ENCODE data around the gene OR8K3.

OR8K3 gene

GRCh38 chr11:56314844-56315243, at the start of gene OR8K3:
Gene OR8K3 (plus strand): TSS chr11:56315144. CDS start chr11:56318307, 3,163 bp downstream.
- H3K27me3 ChIP-seq = no peaks in the 10 kb centered on the region
- H3K9me3 ChIP-seq (replicated peaks in 1 of 11) = no peaks in the 10 kb centered on the region
- no peaks in the 10 kb centered on the region for H3K4me1 ChIP-seq
- no peak within 1 kb of the TSS for H3K4me3 ChIP-seq
- H3K9ac ChIP-seq = no peak within 1 kb of the TSS
- H3K36me3 ChIP-seq = no peaks in the 10 kb centered on the region
- H3K4me2 ChIP-seq = no peak within 1 kb of the TSS
- no peak for TF ChIP-seq Cebpa-rat (IDR thresholded peaks at IDR 0.05)
- no peak within 1 kb of the TSS for H3K27ac ChIP-seq
- H4K20me1 ChIP-seq = no peaks in the 10 kb centered on the region

GRCh38 chr11:56271092-56271491, 43.9 kb upstream of the OR8K3 start:
- no peak overlapping the region for H3K9ac ChIP-seq
- H3K36me3 ChIP-seq = no peaks in the 10 kb centered on the region
- H3K9me3 ChIP-seq (replicated peaks in 1 of 11) = peaks cover 0 to 3% (median 0%) of the 10 kb centered on the region in 11 experiments; a peak in 1 of 22 replicates
- no peak overlapping the region for H3K4me3 ChIP-seq
- H4K20me1 ChIP-seq = no peaks in the 10 kb centered on the region
- no peak overlapping the region for H3K4me2 ChIP-seq
- no peak overlapping the region for H3K27ac ChIP-seq
- no peaks in the 10 kb centered on the region for H3K27me3 ChIP-seq
- no peaks in the 10 kb centered on the region for H3K4me1 ChIP-seq
- no peak for TF ChIP-seq Cebpa-rat (IDR thresholded peaks at IDR 0.05)

- no peak within 1 kb of the TSS for H3K9ac ChIP-seq
- no peaks in the 10 kb centered on the region for H4K20me1 ChIP-seq
- no peak for TF ChIP-seq Cebpa-rat (IDR thresholded peaks at IDR 0.05)
- H3K27ac ChIP-seq = no peak within 1 kb of the TSS
- H3K9me3 ChIP-seq (replicated peaks in 1 of 11) = no peaks in the 10 kb centered on the region
- no peak within 1 kb of the TSS for H3K4me2 ChIP-seq
- no peak within 1 kb of the TSS for H3K4me3 ChIP-seq
- H3K27me3 ChIP-seq = no peaks in the 10 kb centered on the region
- no peaks in the 10 kb centered on the region for H3K4me1 ChIP-seq
- H3K36me3 ChIP-seq = no peaks in the 10 kb centered on the region
Measured at GRCh38 chr11:56273854-56274253, 41.1 kb upstream of the OR8K3 start, which contains the start of gene OR5T1. Gene OR5T1 (plus strand): TSS chr11:56274154. CDS start chr11:56275639, 1,485 bp downstream.

GRCh38 chr11:56292154-56292553, 22.8 kb upstream of the OR8K3 start, which contains the start of gene OR8H1:
Gene OR8H1 (minus strand): TSS chr11:56292254. CDS start chr11:56291062, 1,192 bp downstream.
- H3K9ac ChIP-seq = no peak within 1 kb of the TSS
- TF ChIP-seq Cebpa-rat (IDR thresholded peaks at IDR 0.05) = no peak
- H3K27me3 ChIP-seq = no peaks in the 10 kb centered on the region
- no peaks in the 10 kb centered on the region for H4K20me1 ChIP-seq
- H3K4me3 ChIP-seq = no peak within 1 kb of the TSS
- H3K9me3 ChIP-seq (replicated peaks in 1 of 11) = no peaks in the 10 kb centered on the region
- H3K4me2 ChIP-seq = no peak within 1 kb of the TSS
- no peaks in the 10 kb centered on the region for H3K4me1 ChIP-seq
- no peak within 1 kb of the TSS for H3K27ac ChIP-seq
- H3K36me3 ChIP-seq = no peaks in the 10 kb centered on the region

- no peak for TF ChIP-seq Cebpa-rat (IDR thresholded peaks at IDR 0.05)
- no peak overlapping the region for H3K4me2 ChIP-seq
- H4K20me1 ChIP-seq = no peaks in the 10 kb centered on the region
- no peak overlapping the region for H3K4me3 ChIP-seq
- no peaks in the 10 kb centered on the region for H3K9me3 ChIP-seq (replicated peaks in 1 of 11)
- H3K4me1 ChIP-seq = no peaks in the 10 kb centered on the region
- H3K9ac ChIP-seq = no peak overlapping the region
- no peaks in the 10 kb centered on the region for H3K27me3 ChIP-seq
- no peaks in the 10 kb centered on the region for H3K36me3 ChIP-seq
- H3K27ac ChIP-seq = no peak overlapping the region
Measured at GRCh38 chr11:56296898-56297297, 18.0 kb upstream of the OR8K3 start.

- Histone ChIP-seq H3K4me3 (no peak overlapping the region), H3K9ac (no peak overlapping the region), H3K27ac (no peak overlapping the region), H3K9me3 (replicated peaks in 1 of 11) (peaks cover 0 to 5% (median 0%) of the 10 kb centered on the region in 11 experiments; a peak in 2 of 22 replicates), H4K20me1 (no peaks in the 10 kb centered on the region), H3K4me2 (no peak overlapping the region), H3K4me1 (no peaks in the 10 kb centered on the region), H3K27me3 (no peaks in the 10 kb centered on the region), H3K36me3 (no peaks in the 10 kb centered on the region)
- TF ChIP-seq Cebpa-rat (IDR thresholded peaks at IDR 0.05) = no peak
Measured at GRCh38 chr11:56307836-56308235, 7.1 kb upstream of the OR8K3 start.

- no peak overlapping the region for H3K4me3 ChIP-seq
- H3K9me3 ChIP-seq (replicated peaks in 1 of 11) = 0 out of 22 replicates have a peak, but pooled peaks cover 0 to 7% (median 0%) of the 10 kb centered on the region in 11 experiments
- no peak for TF ChIP-seq Cebpa-rat (IDR thresholded peaks at IDR 0.05)
- H3K4me1 ChIP-seq = no peaks in the 10 kb centered on the region
- H3K27me3 ChIP-seq = no peaks in the 10 kb centered on the region
- no peaks in the 10 kb centered on the region for H4K20me1 ChIP-seq
- no peak overlapping the region for H3K9ac ChIP-seq
- H3K27ac ChIP-seq = no peak overlapping the region
- H3K4me2 ChIP-seq = no peak overlapping the region
- H3K36me3 ChIP-seq = no peaks in the 10 kb centered on the region
Measured at GRCh38 chr11:56331861-56332491, 17.0 kb downstream of the OR8K3 start.

- H4K20me1 ChIP-seq = no peaks in the 10 kb centered on the region
- no peak overlapping the region for H3K4me3 ChIP-seq
- 0 out of 22 replicates have a peak, but pooled peaks cover 0 to 7% (median 0%) of the 10 kb centered on the region in 11 experiments for H3K9me3 ChIP-seq (replicated peaks in 1 of 11)
- no peaks in the 10 kb centered on the region for H3K4me1 ChIP-seq
- H3K4me2 ChIP-seq = no peak overlapping the region
- no peak for TF ChIP-seq Cebpa-rat (IDR thresholded peaks at IDR 0.05)
- H3K36me3 ChIP-seq = no peaks in the 10 kb centered on the region
- no peak overlapping the region for H3K9ac ChIP-seq
- H3K27me3 ChIP-seq = no peaks in the 10 kb centered on the region
- no peak overlapping the region for H3K27ac ChIP-seq
Measured at GRCh38 chr11:56333156-56333555, 18.2 kb downstream of the OR8K3 start.

- Histone ChIP-seq H3K27ac (no peak overlapping the region), H3K4me2 (no peak overlapping the region), H3K36me3 (no peaks in the 10 kb centered on the region), H3K9me3 (replicated peaks in 1 of 11) (no peaks in the 10 kb centered on the region), H3K27me3 (no peaks in the 10 kb centered on the region), H3K9ac (no peak overlapping the region), H3K4me3 (no peak overlapping the region), H3K4me1 (no peaks in the 10 kb centered on the region), H4K20me1 (no peaks in the 10 kb centered on the region)
- no peak for TF ChIP-seq Cebpa-rat (IDR thresholded peaks at IDR 0.05)
Measured at GRCh38 chr11:56340289-56340688, 25.3 kb downstream of the OR8K3 start.

- Histone ChIP-seq H3K27me3 (no peaks in the 10 kb centered on the region), H3K9me3 (replicated peaks in 1 of 11) (no peaks in the 10 kb centered on the region), H3K9ac (no peak within 1 kb of the TSS), H4K20me1 (no peaks in the 10 kb centered on the region), H3K4me2 (no peak within 1 kb of the TSS), H3K4me1 (no peaks in the 10 kb centered on the region), H3K4me3 (no peak within 1 kb of the TSS), H3K27ac (no peak within 1 kb of the TSS), H3K36me3 (no peaks in the 10 kb centered on the region)
- no peak for TF ChIP-seq Cebpa-rat (IDR thresholded peaks at IDR 0.05)
Measured at GRCh38 chr11:56345739-56346138, 30.8 kb downstream of the OR8K3 start, which contains the start of gene OR8K1. Gene OR8K1 (plus strand): TSS chr11:56346039. CDS start chr11:56346039, 0 bp downstream.
